Endothelial cell of umbilical vein (primary cell): ENCODE results near the gene EYS. TPM values are rescaled to one million over a fixed set of nuclear protein-coding genes. Genes with fewer than 3 reads are reported as not detected.

Experiments
- BruUV-seq: library from RNA; stranded (reverse); fragments of 400-500 nt; replicated peaks from 2 replicates; lab custom pipeline; 2021; lab: Mats Ljungman, UMichigan
- CTCF ChIA-PET: fragments of 300-600, 350-600 bp; sonication (Branson Sonifier 250); formaldehyde crosslinking; loops from one replicate; lab custom pipeline; 2021; ENCODE audit warnings: antibody characterized with exemption, inconsistent platforms; lab: Charles Lee
- POLR2A ChIA-PET: fragments of 300-600, 350-600 bp; sonication (Branson Sonifier 250); formaldehyde crosslinking; loops from one replicate; lab custom pipeline; 2021; ENCODE audit warnings: antibody characterized with exemption, inconsistent platforms; lab: Charles Lee
- DNase-seq: peaks from one replicate; pipeline ENCODE4 v3.0.0-alpha.2; 2011; ENCODE audit warnings: low read depth, low spot score
- FAIRE-seq: peaks from 2 replicates; lab custom pipeline; 2011; peaks lifted over from hg19 to GRCh38; lab: Jason Lieb, UNC
- H2AFZ ChIP-seq: 2 replicates; pipeline ENCODE4 v1.6.0; 2012; ENCODE audit warnings: low read depth, low read length, control low read depth, inconsistent platforms
- H3K27ac ChIP-seq: 2 replicates; pipeline ENCODE4 v1.5.1; 2011; ENCODE audit warnings: low read depth, mild to moderate bottlenecking, control low read depth, low read length, moderate library complexity; ENCODE audit not compliant: insufficient read depth
- H3K27me3 ChIP-seq, 2 experiments: 2 replicates each; pipeline versions ENCODE4 v1.6.0 to v1.6.1; 2011; ENCODE audit warnings: low read length in 2 of 2, mixed read lengths in 1 of 2; ENCODE audit not compliant: control insufficient read depth in 2 of 2, insufficient read depth in 2 of 2
- H3K36me3 ChIP-seq, 2 experiments: 2 replicates in 1 of 2; 3 replicates in 1 of 2; pipeline ENCODE4 v1.5.1; 2011; ENCODE audit warnings: low read length in 2 of 2, mild to moderate bottlenecking in 1 of 2, moderate library complexity in 1 of 2; ENCODE audit not compliant: control insufficient read depth in 2 of 2, insufficient read depth in 2 of 2; ENCODE audit errors: extremely low read depth in 1 of 2
- H3K4me1 ChIP-seq: 3 replicates; pipeline ENCODE4 v1.5.1; 2011; ENCODE audit warnings: mild to moderate bottlenecking, low read length; ENCODE audit not compliant: control insufficient read depth, insufficient read depth; ENCODE audit errors: extremely low read depth
- H3K4me2 ChIP-seq: 2 replicates; pipeline ENCODE4 v1.6.1; 2011; ENCODE audit warnings: low read length, control low read depth, mixed read lengths; ENCODE audit not compliant: insufficient read depth
- H3K4me3 ChIP-seq, 3 experiments: fragments of 200-600 bp in 1 of 3; sonication (generic), shearing (Covaris generic) in 1 of 3; replicated peaks in 1 of 3; 2 replicates each; pipeline ENCODE4 v1.5.1; 2011 to 2016; ENCODE audit warnings: control low read depth in 3 of 3, low read length in 3 of 3, mild to moderate bottlenecking in 2 of 3, inconsistent platforms in 1 of 3, low read depth in 1 of 3, moderate library complexity in 1 of 3; ENCODE audit not compliant: insufficient read depth in 1 of 3
- H3K79me2 ChIP-seq: 2 replicates; pipeline ENCODE4 v1.6.0; 2012; ENCODE audit warnings: low read length, inconsistent platforms; ENCODE audit not compliant: control insufficient read depth, insufficient read depth
- H3K9ac ChIP-seq: replicated peaks from 2 replicates; pipeline ENCODE3; 2011; ENCODE audit warnings: low read length, control low read depth; ENCODE audit not compliant: insufficient read depth; ENCODE audit errors: extremely low read depth
- H3K9me1 ChIP-seq: replicated peaks from 3 replicates; pipeline ENCODE4 v1.6.0; 2011; ENCODE audit warnings: mild to moderate bottlenecking, low read length; ENCODE audit not compliant: control insufficient read depth, insufficient read depth; ENCODE audit errors: extremely low read depth
- H3K9me3 ChIP-seq: replicated peaks from 2 replicates; pipeline ENCODE4 v1.5.1; 2012; ENCODE audit warnings: low read length, inconsistent platforms; ENCODE audit not compliant: control insufficient read depth, insufficient read depth
- H4K20me1 ChIP-seq: replicated peaks from 2 replicates; pipeline ENCODE3; 2011; ENCODE audit warnings: mild to moderate bottlenecking, low read length; ENCODE audit not compliant: control insufficient read depth, insufficient read depth; ENCODE audit errors: extremely low read depth
- EZH2 ChIP-seq: IDR thresholded peaks from 2 replicates; pipeline ENCODE4 v1.6.1; 2012; ENCODE audit warnings: borderline replicate concordance, low read depth, mild to moderate bottlenecking, moderate library complexity, low read length, inconsistent platforms; ENCODE audit not compliant: severe bottlenecking
- FOS ChIP-seq: IDR thresholded peaks from 2 replicates; pipeline ENCODE4 v1.6.1; 2011; ENCODE audit warnings: mild to moderate bottlenecking, low read length, moderate library complexity, borderline replicate concordance; ENCODE audit not compliant: insufficient read depth
- GATA2 ChIP-seq: IDR thresholded peaks from 2 replicates; pipeline ENCODE4 v1.7.0; 2011; ENCODE audit warnings: low read depth, mild to moderate bottlenecking, moderate library complexity, mixed read lengths, low read length; ENCODE audit not compliant: insufficient read length, insufficient read depth
- POLR2A ChIP-seq: IDR thresholded peaks from 2 replicates; pipeline ENCODE4 v1.6.1; 2012; ENCODE audit warnings: low read depth, mild to moderate bottlenecking, control low read depth, low read length
- POLR2AphosphoS5 ChIP-seq: IDR thresholded peaks from 2 replicates; pipeline ENCODE4 v1.6.1; 2012; ENCODE audit warnings: low read depth, mild to moderate bottlenecking, control low read depth, low read length, moderate library complexity; ENCODE audit not compliant: insufficient read depth
- dilution Hi-C: fragments of 300-500 bp; cut with MboI; formaldehyde crosslinking; loops from one replicate; pipeline ENCODE4 v1.15.0; 2019; ENCODE audit warnings: low sequenced_read_pairs; ENCODE audit not compliant: extremely low pct_ligation_motif_present
- intact Hi-C: fragments of 100-400 bp; cut with micrococcal nuclease; formaldehyde crosslinking; loops from one replicate; pipeline ENCODE4 v1.10.0; 2022
- polyA plus RNA-seq, 4 experiments: library from polyadenylated mRNA; depleted of rRNA in 3 of 4; stranded (reverse) in 3 of 4; unstranded in 1 of 4; fragments of >200 nt; gene quantifications; 2 replicates each; pipeline versions ENCODE4 v1.2.1 to v1.2.3, GENCODE V29; 2011 to 2012; ENCODE audit warnings: missing spikeins in 1 of 4
- total RNA-seq: library from RNA; stranded (reverse); gene quantifications from 2 replicates; pipeline ENCODE4 v1.2.3, GENCODE V29; 2021
- TF ChIP-seq, protein P1 (sequence below): IDR thresholded peaks from 2 replicates; pipeline ENCODE4 v1.6.1; 2011; ENCODE audit not compliant: insufficient read depth, insufficient read length
- TF ChIP-seq, protein P2 (sequence below), 2 donors: IDR thresholded peaks; 1 replicate in 1 of 2; 2 replicates in 1 of 2; pipeline ENCODE4 v1.5.1; 2011; ENCODE audit warnings: low read length in 2 of 2, mild to moderate bottlenecking in 2 of 2, moderate library complexity in 2 of 2, control low read depth in 1 of 2, inconsistent platforms in 1 of 2, low read depth in 1 of 2; ENCODE audit not compliant: insufficient read depth in 1 of 2; ENCODE audit errors: extremely low read depth in 1 of 2

EYS gene
- total and polyA plus RNA-seq, 2 donors (not counting 3 experiments of a cell fraction or from before 2014, with no cell fraction given), result 0.01 to 0.27 TPM

GRCh38 chr6:64224819-64225218 is 1482.2 kb downstream of the EYS start:
- no TSS peak for BruUV-seq
- Histone ChIP-seq H3K4me3 (no peak overlapping the region), H3K9me1 (no peaks in the 10 kb centered on the region), H3K36me3 (no peaks in the 10 kb centered on the region), H3K27ac (no peak overlapping the region), H3K4me2 (no peak overlapping the region), H3K27me3 (no peaks in the 10 kb centered on the region), H3K9ac (no peak overlapping the region), H4K20me1 (no peaks in the 10 kb centered on the region), H2AFZ (no peak overlapping the region), H3K4me1 (no peaks in the 10 kb centered on the region), H3K9me3 (no peaks in the 10 kb centered on the region), H3K79me2 (no peaks in the 10 kb centered on the region)
- POLR2A ChIA-PET, result no interaction called here
- intact Hi-C loops, result no loop called here
- dilution Hi-C loops, result no loop called here
- no peak for TF ChIP-seq GATA2
- TF ChIP-seq FOS, result no peak
- CTCF ChIA-PET, result no interaction called here
- DNase-seq, result no peak
- no peak for FAIRE-seq

DNA sequence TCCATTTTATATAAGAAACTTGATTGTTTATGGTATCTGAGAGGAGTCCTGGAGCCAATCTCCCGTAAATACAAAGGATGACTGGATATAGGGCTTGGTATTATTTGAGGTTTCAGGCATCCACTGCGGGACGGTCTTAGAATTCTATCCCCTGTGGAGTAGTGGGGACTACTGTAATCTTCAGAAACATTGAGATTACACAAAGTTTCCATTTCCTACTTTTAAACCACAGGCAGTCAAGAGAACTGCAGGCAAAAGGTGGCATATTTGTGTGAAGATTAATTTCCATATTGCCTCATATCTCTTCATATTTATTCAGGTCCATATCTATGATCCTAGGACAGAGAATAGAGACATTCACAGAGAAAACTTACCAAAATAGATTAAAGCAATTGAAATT is 1485.2 kb downstream of the EYS start:
- dilution Hi-C loops (no loop called here), intact Hi-C loops (no loop called here)
- H3K4me1 ChIP-seq, result no peaks in the 10 kb centered on the region
- no peaks in the 10 kb centered on the region for H3K27me3 ChIP-seq
- TF ChIP-seq POLR2AphosphoS5 (no peak), POLR2A (no peak), EZH2 (no peak), FOS (no peak)
- TF ChIP-seq, protein P1, sequence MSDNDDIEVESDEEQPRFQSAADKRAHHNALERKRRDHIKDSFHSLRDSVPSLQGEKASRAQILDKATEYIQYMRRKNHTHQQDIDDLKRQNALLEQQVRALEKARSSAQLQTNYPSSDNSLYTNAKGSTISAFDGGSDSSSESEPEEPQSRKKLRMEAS, result no peak
- TF ChIP-seq, protein P2, sequence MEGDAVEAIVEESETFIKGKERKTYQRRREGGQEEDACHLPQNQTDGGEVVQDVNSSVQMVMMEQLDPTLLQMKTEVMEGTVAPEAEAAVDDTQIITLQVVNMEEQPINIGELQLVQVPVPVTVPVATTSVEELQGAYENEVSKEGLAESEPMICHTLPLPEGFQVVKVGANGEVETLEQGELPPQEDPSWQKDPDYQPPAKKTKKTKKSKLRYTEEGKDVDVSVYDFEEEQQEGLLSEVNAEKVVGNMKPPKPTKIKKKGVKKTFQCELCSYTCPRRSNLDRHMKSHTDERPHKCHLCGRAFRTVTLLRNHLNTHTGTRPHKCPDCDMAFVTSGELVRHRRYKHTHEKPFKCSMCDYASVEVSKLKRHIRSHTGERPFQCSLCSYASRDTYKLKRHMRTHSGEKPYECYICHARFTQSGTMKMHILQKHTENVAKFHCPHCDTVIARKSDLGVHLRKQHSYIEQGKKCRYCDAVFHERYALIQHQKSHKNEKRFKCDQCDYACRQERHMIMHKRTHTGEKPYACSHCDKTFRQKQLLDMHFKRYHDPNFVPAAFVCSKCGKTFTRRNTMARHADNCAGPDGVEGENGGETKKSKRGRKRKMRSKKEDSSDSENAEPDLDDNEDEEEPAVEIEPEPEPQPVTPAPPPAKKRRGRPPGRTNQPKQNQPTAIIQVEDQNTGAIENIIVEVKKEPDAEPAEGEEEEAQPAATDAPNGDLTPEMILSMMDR (IDR thresholded peaks at IDR 0.05; ENCODE audit: extremely low read depth in 1 of 2, insufficient read depth in 1 of 2, low read depth in 1 of 2, low read length in 2 of 2), result no peak
- FAIRE-seq (no peak), DNase-seq (no peak)
- no peaks in the 10 kb centered on the region for H3K36me3 ChIP-seq
- no peaks in the 10 kb centered on the region for H4K20me1 ChIP-seq
- no peaks in the 10 kb centered on the region for H3K9me1 ChIP-seq
- POLR2A ChIA-PET, result no interaction called here
- H3K4me3 ChIP-seq, result no peak overlapping the region
- H3K9ac ChIP-seq, result no peak overlapping the region
- H2AFZ ChIP-seq, result no peak overlapping the region
- no TSS peak for BruUV-seq
- H3K9me3 ChIP-seq, result no peaks in the 10 kb centered on the region
- no peak overlapping the region for H3K27ac ChIP-seq
- no peak overlapping the region for H3K4me2 ChIP-seq
- CTCF ChIA-PET, result no interaction called here
- no peaks in the 10 kb centered on the region for H3K79me2 ChIP-seq
